Gastrocnemius medialis (tissue), 4 donors: ENCODE data around the gene MBNL1. TPM values are rescaled to one million over a fixed set of nuclear protein-coding genes. Genes with fewer than 3 reads are reported as not detected.

ENCODE experiments used
- ATAC-seq, 2 donors: fragments of 150-250 bp; one replicate each; pipeline ENCODE4 v1.9.1; 2016
- DNase-seq, 2 donors: peaks; one replicate each; pipeline ENCODE4 v3.0.0-alpha.2; 2019
- H3K27ac ChIP-seq, 4 donors: fragments of 200-600 bp; sonication (generic); 1 replicate in 1 of 4; 2 replicates in 3 of 4; pipeline ENCODE4 v1.5.1; 2016 to 2018; ENCODE audit warnings: mild to moderate bottlenecking in 2 of 4, moderate library complexity in 1 of 4
- H3K27me3 ChIP-seq, 3 donors: fragments of 200-600 bp; sonication (generic) in 2 of 3; 1 replicate in 1 of 3; 2 replicates in 2 of 3; pipeline versions ENCODE4 v1.5.1 to v1.6.0; 2016 to 2019; ENCODE audit warnings: mild to moderate bottlenecking in 1 of 3, moderate library complexity in 1 of 3
- H3K36me3 ChIP-seq, 2 donors: fragments of 200-600 bp; sonication (generic) in 1 of 2; one replicate each; pipeline ENCODE4 v1.5.1; 2017 to 2018
- H3K4me1 ChIP-seq, 2 donors: fragments of 200-600 bp; sonication (generic) in 1 of 2; one replicate each; pipeline ENCODE4 v1.5.1; 2016 to 2017; ENCODE audit warnings: mild to moderate bottlenecking in 2 of 2
- H3K4me3 ChIP-seq, 4 donors: fragments of 200-600 bp; sonication (generic) in 3 of 4; 1 replicate in 1 of 4; 2 replicates in 3 of 4; pipeline ENCODE4 v1.5.1; 2016 to 2019; ENCODE audit warnings: mild to moderate bottlenecking in 2 of 4
- H3K9me3 ChIP-seq, 3 donors: fragments of 200-600 bp; sonication (generic) in 2 of 3; 1 replicate in 1 of 3; 2 replicates in 2 of 3; pipeline ENCODE4 v1.5.1; 2016 to 2019
- POLR2A ChIP-seq, 2 donors: fragments of 450-650 bp; IDR thresholded peaks; one replicate each; pipeline ENCODE4 v1.6.1; 2017; ENCODE audit warnings: antibody characterized with exemption in 2 of 2, mild to moderate bottlenecking in 2 of 2, moderate library complexity in 2 of 2
- in situ Hi-C, 4 donors: fragments of 200-750 bp; cut with MboI; loops; one replicate each; pipeline versions ENCODE4 v1.15.0 to v1.8.0; 2017; ENCODE audit warnings: low sequenced_read_pairs in 4 of 4
- intact Hi-C: fragments of 100-400 bp; cut with DNase I; formaldehyde crosslinking; loops from one replicate; pipeline ENCODE4 v1.15.1; 2023; ENCODE audit warnings: low total_unique reads
- total RNA-seq, 4 donors: library from RNA; depleted of rRNA; stranded (reverse); fragments of >200 nt; gene quantifications; one replicate each; pipeline versions ENCODE4 v1.1.0 to v1.2.3, GENCODE V29; 2016
- TF ChIP-seq, protein P1 (sequence below), 5 experiments: fragments of 450-650 bp in 3 of 5; fragments of 200-600 bp in 2 of 5; sonication (generic) in 2 of 5; IDR thresholded peaks in 4 of 5; conservative IDR thresholded peaks in 1 of 5; 1 replicate in 4 of 5; 2 replicates in 1 of 5; pipeline ENCODE4 v1.5.1; 2016 to 2019; ENCODE audit warnings: antibody characterized with exemption in 5 of 5, mild to moderate bottlenecking in 3 of 5, moderate library complexity in 3 of 5

Gene MBNL1
- total RNA-seq, 4 donors from 2014 or later: 519 to 597 (median 557) TPM

DNA sequence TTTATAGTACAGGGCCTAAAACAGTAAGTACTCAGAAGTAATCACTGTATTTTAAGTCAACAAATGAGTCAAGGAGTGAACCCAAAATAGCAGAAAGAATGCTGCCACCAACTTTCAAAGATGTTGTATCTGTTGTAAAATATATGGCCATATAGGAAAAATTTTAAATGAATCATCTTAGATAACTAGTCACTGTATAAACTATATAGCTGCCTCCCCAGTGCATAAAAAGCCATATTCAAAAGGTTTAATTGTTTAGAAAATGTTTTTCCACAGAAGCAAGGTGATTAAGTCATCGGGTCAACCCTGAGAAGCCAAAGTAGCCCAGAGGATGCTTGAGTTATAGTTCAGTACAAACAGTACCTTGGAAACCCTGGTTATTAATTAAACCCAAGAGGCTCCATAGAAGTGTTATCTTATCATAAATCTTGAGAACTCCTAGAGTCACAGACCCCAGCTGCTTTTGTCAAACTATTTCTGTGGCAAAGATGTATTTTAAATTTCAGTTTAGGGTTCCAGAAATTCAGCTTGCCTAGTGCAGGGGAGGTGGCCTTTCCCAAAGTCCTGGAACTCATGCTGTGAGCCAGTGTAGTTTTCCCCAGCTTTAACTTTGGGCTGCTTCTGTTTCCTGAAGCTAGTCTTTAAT is 39.2 kb downstream of the MBNL1 start:
- TF ChIP-seq, protein P1, sequence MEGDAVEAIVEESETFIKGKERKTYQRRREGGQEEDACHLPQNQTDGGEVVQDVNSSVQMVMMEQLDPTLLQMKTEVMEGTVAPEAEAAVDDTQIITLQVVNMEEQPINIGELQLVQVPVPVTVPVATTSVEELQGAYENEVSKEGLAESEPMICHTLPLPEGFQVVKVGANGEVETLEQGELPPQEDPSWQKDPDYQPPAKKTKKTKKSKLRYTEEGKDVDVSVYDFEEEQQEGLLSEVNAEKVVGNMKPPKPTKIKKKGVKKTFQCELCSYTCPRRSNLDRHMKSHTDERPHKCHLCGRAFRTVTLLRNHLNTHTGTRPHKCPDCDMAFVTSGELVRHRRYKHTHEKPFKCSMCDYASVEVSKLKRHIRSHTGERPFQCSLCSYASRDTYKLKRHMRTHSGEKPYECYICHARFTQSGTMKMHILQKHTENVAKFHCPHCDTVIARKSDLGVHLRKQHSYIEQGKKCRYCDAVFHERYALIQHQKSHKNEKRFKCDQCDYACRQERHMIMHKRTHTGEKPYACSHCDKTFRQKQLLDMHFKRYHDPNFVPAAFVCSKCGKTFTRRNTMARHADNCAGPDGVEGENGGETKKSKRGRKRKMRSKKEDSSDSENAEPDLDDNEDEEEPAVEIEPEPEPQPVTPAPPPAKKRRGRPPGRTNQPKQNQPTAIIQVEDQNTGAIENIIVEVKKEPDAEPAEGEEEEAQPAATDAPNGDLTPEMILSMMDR (IDR thresholded peaks at IDR 0.05 in 4 of 5, conservative IDR thresholded peaks at IDR 0.05 in 1 of 5): no peak
- TF ChIP-seq POLR2A (IDR thresholded peaks at IDR 0.05): no peak
- peak in 1 of 2 donors; percentile 66 for ATAC-seq
- H3K4me3 ChIP-seq: peak overlapping the region in 3 of 4 donors; percentile 5 to 18 (median 7)
- peaks cover 75 to 87% of the 10 kb centered on the region in 2 donors for H3K4me1 ChIP-seq
- in situ Hi-C loops (no loop called here), intact Hi-C loops (no loop called here)
- H3K27me3 ChIP-seq: no peaks in the 10 kb centered on the region
- no peaks in the 10 kb centered on the region for H3K9me3 ChIP-seq
- no peaks in the 10 kb centered on the region for H3K36me3 ChIP-seq
- H3K27ac ChIP-seq: peak overlapping the region; percentile 85 to 92 (median 88)
- no peak for DNase-seq

DNA sequence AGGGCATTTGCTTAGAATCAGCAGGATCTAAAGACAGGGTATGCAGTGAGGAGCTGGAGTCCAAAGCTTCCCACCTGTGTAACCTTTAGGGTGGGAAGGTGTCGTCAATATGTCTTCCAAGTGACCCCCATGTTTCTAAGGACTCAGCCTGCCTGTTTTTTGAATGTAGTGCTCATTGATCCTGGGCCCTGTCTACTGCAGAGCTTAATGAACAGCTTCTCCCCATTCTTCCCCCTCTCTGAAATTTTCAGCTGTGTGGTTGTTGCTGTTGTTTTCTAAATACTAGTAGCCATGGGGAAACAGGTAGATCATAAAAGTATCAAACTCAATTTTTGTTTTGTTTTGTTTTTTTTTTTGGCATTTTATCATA is 39.7 kb downstream of the MBNL1 start:
- Histone ChIP-seq H3K9me3 (no peaks in the 10 kb centered on the region), H3K27ac (peak overlapping the region; percentile 85 to 92 (median 88)), H3K27me3 (no peaks in the 10 kb centered on the region), H3K36me3 (no peaks in the 10 kb centered on the region), H3K4me1 (peaks cover 75 to 88% of the 10 kb centered on the region in 2 donors), H3K4me3 (peak overlapping the region in 3 of 4 donors; percentile 7 to 18 (median 11))
- ATAC-seq (peak in 1 of 2 donors; percentile 6), DNase-seq (no peak)
- no peak for TF ChIP-seq POLR2A (IDR thresholded peaks at IDR 0.05)
- TF ChIP-seq, protein P1 (IDR thresholded peaks at IDR 0.05 in 4 of 5, conservative IDR thresholded peaks at IDR 0.05 in 1 of 5): no peak
- in situ Hi-C loops: no loop called here
- intact Hi-C loops: no loop called here

DNA sequence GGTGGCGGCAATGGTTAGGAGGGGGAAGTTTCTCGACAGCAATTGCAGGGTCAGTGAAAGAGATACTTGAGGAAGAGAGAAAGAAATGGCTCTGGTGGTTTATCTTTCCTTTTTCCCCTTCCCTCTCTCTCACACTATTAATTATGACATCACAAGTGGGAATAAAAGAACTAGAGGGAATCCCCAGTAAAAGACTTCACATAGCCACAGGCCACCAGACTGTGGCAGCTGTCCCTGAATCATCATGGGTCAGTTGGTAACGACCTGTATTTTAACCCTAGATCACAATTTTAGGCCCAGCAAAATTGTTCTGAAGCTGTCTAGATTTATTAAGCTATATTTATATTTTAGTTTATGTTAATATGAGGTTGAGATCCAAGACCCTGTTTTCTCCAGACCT is 40.3 kb downstream of the MBNL1 start:
- in situ Hi-C loops: no loop called here
- peaks cover 77 to 88% of the 10 kb centered on the region in 2 donors for H3K4me1 ChIP-seq
- intact Hi-C loops: no loop called here

DNA sequence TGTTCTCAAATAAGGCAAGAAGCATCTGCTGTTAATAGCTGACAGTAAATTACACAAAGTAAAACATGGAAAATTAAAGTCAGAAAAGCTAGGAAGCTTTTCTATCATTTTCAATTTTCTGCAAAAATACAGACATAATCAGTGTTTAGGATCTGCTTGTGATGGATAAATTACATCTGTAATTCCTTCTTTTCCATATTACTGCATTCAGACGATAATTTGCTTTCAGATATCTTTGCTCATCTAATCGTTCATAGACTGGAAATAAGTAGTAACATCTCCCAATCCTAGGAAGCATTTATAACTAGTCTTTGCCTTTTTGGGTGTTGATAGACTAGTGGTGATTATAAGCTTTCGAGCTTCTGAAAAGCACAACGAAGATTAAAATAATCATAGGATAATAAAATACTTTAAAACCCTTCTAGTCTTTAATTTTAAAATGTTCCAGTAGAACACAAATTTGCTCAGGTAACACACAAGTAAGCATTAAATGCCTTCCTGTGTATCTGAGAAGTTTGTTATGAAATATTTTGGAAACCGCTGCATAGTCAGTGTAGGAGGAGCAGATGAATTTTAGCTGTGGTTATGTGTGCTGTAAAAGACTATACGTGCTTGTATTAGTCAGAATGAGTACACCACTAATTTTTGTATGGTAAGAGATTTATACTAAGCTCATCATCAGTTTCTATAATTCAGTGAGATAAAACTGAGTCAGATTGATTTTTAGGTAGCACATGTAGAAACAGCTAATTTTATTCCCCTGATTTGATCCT is 41.0 kb downstream of the MBNL1 start:
- intact Hi-C loops (no loop called here), in situ Hi-C loops (no loop called here)
- ATAC-seq: no peak
- Histone ChIP-seq H3K4me3 (peak overlapping the region in 3 of 4 donors; percentile 3 to 18 (median 11)), H3K27ac (peak overlapping the region; percentile 85 to 92 (median 88)), H3K27me3 (no peaks in the 10 kb centered on the region), H3K9me3 (no peaks in the 10 kb centered on the region), H3K36me3 (no peaks in the 10 kb centered on the region), H3K4me1 (peaks cover 77 to 88% of the 10 kb centered on the region in 2 donors)
- DNase-seq: no peak
- TF ChIP-seq, protein P1 (IDR thresholded peaks at IDR 0.05 in 4 of 5, conservative IDR thresholded peaks at IDR 0.05 in 1 of 5): no peak
- TF ChIP-seq POLR2A (IDR thresholded peaks at IDR 0.05): no peak

More for the DNA sequence above, 40.3 kb downstream of the MBNL1 start:
- TF ChIP-seq, protein P1 (IDR thresholded peaks at IDR 0.05 in 4 of 5, conservative IDR thresholded peaks at IDR 0.05 in 1 of 5): no peak
- TF ChIP-seq POLR2A (IDR thresholded peaks at IDR 0.05): no peak
- Histone ChIP-seq H3K4me3 (peak overlapping the region in 3 of 4 donors; percentile 7 to 18 (median 11)), H3K36me3 (no peaks in the 10 kb centered on the region), H3K27me3 (no peaks in the 10 kb centered on the region), H3K9me3 (no peaks in the 10 kb centered on the region), H3K27ac (peak overlapping the region; percentile 85 to 92 (median 88))
- ATAC-seq (peak; percentile 39 to 40), DNase-seq (no peak)
